HCT116 (cell line): ENCODE data around the gene ATG9A. TPM values are rescaled to one million over a fixed set of nuclear protein-coding genes. Genes with fewer than 3 reads are reported as not detected.

Experiments used
- ATAC-seq: fragments of 200-7000 bp; cut with Tn5 transposase; 2 replicates; pipeline ENCODE4 v1.9.1; 2020; ENCODE audit warnings: mild to moderate bottlenecking, moderate library complexity
- BruUV-seq: library from RNA; stranded (reverse); fragments of 400-500 nt; replicated peaks from 2 replicates; lab custom pipeline; 2021; lab: Mats Ljungman, UMichigan
- CTCF ChIA-PET: fragments of 300-600 bp; sonication (Branson Sonifier 250); formaldehyde crosslinking; loops from one replicate; lab custom pipeline; 2021; ENCODE audit warnings: antibody characterized with exemption; lab: Charles Lee
- POLR2A ChIA-PET: fragments of 300-600, 350-600 bp; sonication (Branson Sonifier 250); formaldehyde crosslinking; loops from one replicate; lab custom pipeline; 2021; ENCODE audit warnings: antibody characterized with exemption; lab: Charles Lee
- RAD21 ChIA-PET, 2 experiments: fragments of 300-600 bp; sonication (Branson Sonifier 250); formaldehyde crosslinking; loops; one replicate each; lab custom pipeline; 2023; ENCODE audit warnings: low total read pairs in 2 of 2; ENCODE audit not compliant: uncharacterized antibody in 2 of 2, unreplicated experiment in 2 of 2, low non-redundant PET in 1 of 2; lab: Charles Lee
- DNase-seq: peaks from one replicate; pipeline ENCODE4 v3.0.0-alpha.2; 2010; ENCODE audit warnings: low read depth, low spot score
- H2AFZ ChIP-seq: fragments of 200-600 bp; shearing (Covaris generic), sonication (generic); 2 replicates; pipeline ENCODE4 v1.6.1; 2017; ENCODE audit warnings: low read depth, mixed run types, mixed read lengths, antibody characterized with exemption, low read length; ENCODE audit not compliant: poor library complexity, severe bottlenecking
- H3K27ac ChIP-seq: 2 replicates; pipeline ENCODE4 v1.5.1; 2012; ENCODE audit warnings: low read depth, low read length
- H3K27me3 ChIP-seq: fragments of 200-600 bp; sonication (generic); 2 replicates; pipeline ENCODE4 v1.6.1; 2016; ENCODE audit warnings: mixed run types, low read length, mixed read lengths; ENCODE audit not compliant: insufficient read depth
- H3K36me3 ChIP-seq, 2 experiments: fragments of 200-500 bp in 1 of 2; fragments of 200-600 bp in 1 of 2; sonication (Bioruptor generic) in 1 of 2; sonication (generic) in 1 of 2; 2 replicates each; pipeline versions ENCODE4 v1.5.1 to v1.6.1; 2014 to 2016; ENCODE audit warnings: low read length in 2 of 2, inconsistent platforms in 1 of 2, mixed read lengths in 1 of 2, mixed run types in 1 of 2; ENCODE audit not compliant: insufficient read depth in 2 of 2, control insufficient read depth in 1 of 2
- H3K4me1 ChIP-seq, 2 experiments: fragments of 200-600 bp in 1 of 2; sonication (generic) in 1 of 2; 2 replicates each; pipeline versions ENCODE4 v1.5.1 to v1.6.1; 2012 to 2017; ENCODE audit warnings: low read length in 2 of 2, inconsistent platforms in 1 of 2, mild to moderate bottlenecking in 1 of 2, mixed read lengths in 1 of 2, mixed run types in 1 of 2, moderate library complexity in 1 of 2; ENCODE audit not compliant: insufficient read depth in 2 of 2, control insufficient read depth in 1 of 2
- H3K4me2 ChIP-seq: fragments of 200-600 bp; sonication (generic); 2 replicates; pipeline ENCODE4 v1.6.1; 2017; ENCODE audit warnings: mixed run types, low read length, mixed read lengths
- H3K4me3 ChIP-seq, 2 experiments: fragments of 200-600 bp in 1 of 2; sonication (generic) in 1 of 2; replicated peaks in 1 of 2; 2 replicates each; pipeline ENCODE4 v1.5.1; 2011 to 2016; ENCODE audit warnings: low read length in 2 of 2, control low read depth in 1 of 2, low read depth in 1 of 2, mild to moderate bottlenecking in 1 of 2, mixed read lengths in 1 of 2, mixed run types in 1 of 2
- H3K79me2 ChIP-seq: fragments of 200-600 bp; sonication (generic); 2 replicates; pipeline ENCODE4 v1.6.1; 2017; ENCODE audit warnings: mild to moderate bottlenecking, mixed run types, low read length, moderate library complexity, mixed read lengths; ENCODE audit not compliant: insufficient read depth
- H3K9ac ChIP-seq: fragments of 200-600 bp; sonication (generic); 2 replicates; pipeline ENCODE4 v1.6.1; 2016; ENCODE audit warnings: low read length, mixed read lengths
- H3K9me2 ChIP-seq: fragments of 200-600 bp; sonication (generic), shearing (Covaris generic); 2 replicates; pipeline ENCODE4 v1.6.1; 2017; ENCODE audit warnings: mixed run types, mild to moderate bottlenecking, moderate library complexity; ENCODE audit not compliant: insufficient read depth
- H3K9me3 ChIP-seq, 2 experiments: fragments of 200-500 bp in 1 of 2; fragments of 200-600 bp in 1 of 2; sonication (Bioruptor generic) in 1 of 2; sonication (generic) in 1 of 2; 2 replicates each; pipeline ENCODE4 v1.6.1; 2014 to 2017; ENCODE audit warnings: low read length in 2 of 2, mixed read lengths in 2 of 2, inconsistent platforms in 1 of 2, low read depth in 1 of 2, mild to moderate bottlenecking in 1 of 2, mixed run types in 1 of 2, moderate library complexity in 1 of 2; ENCODE audit not compliant: control insufficient read depth in 1 of 2, insufficient read depth in 1 of 2
- H4K20me1 ChIP-seq: fragments of 200-600 bp; sonication (generic), shearing (Covaris generic); 2 replicates; pipeline ENCODE4 v1.6.1; 2017; ENCODE audit warnings: mixed run types, mild to moderate bottlenecking, moderate library complexity; ENCODE audit not compliant: insufficient read depth
- CBX3 ChIP-seq: IDR thresholded peaks from 2 replicates; pipeline ENCODE4 v1.6.1; 2012; ENCODE audit warnings: low read depth
- EGR1 ChIP-seq: IDR thresholded peaks from 2 replicates; pipeline ENCODE4 v1.6.1; 2012; ENCODE audit warnings: low read depth
- ELF1 ChIP-seq: IDR thresholded peaks from 2 replicates; pipeline ENCODE4 v1.6.1; 2012; ENCODE audit warnings: low read depth, borderline replicate concordance
- EZH2 ChIP-seq: fragments of 200-600 bp; sonication (generic); IDR thresholded peaks from 2 replicates; pipeline ENCODE4 v1.6.1; 2017; ENCODE audit warnings: antibody characterized with exemption, mixed run types
- EZH2phosphoT487 ChIP-seq: fragments of 200-600 bp; IDR thresholded peaks from 2 replicates; pipeline ENCODE4 v1.6.1; 2018; ENCODE audit warnings: antibody characterized with exemption, borderline replicate concordance
- FOSL1 ChIP-seq: IDR thresholded peaks from 2 replicates; pipeline ENCODE4 v1.6.1; 2012; ENCODE audit warnings: low read depth
- JUND ChIP-seq: IDR thresholded peaks from 2 replicates; pipeline ENCODE4 v1.6.1; 2012
- POLR2A ChIP-seq: IDR thresholded peaks from 2 replicates; pipeline ENCODE4 v1.7.0; 2011; ENCODE audit warnings: borderline replicate concordance; ENCODE audit not compliant: insufficient read depth, insufficient read length; ENCODE audit errors: extremely low read depth
- RAD21 ChIP-seq: IDR thresholded peaks from 2 replicates; pipeline ENCODE4 v1.6.1; 2012; ENCODE audit warnings: low read depth, mild to moderate bottlenecking
- SIN3A ChIP-seq: IDR thresholded peaks from 2 replicates; pipeline ENCODE4 v1.6.1; 2012; ENCODE audit warnings: low read depth
- SRF ChIP-seq: IDR thresholded peaks from 2 replicates; pipeline ENCODE4 v1.6.1; 2012; ENCODE audit warnings: low read depth
- TCF7L2 ChIP-seq: IDR thresholded peaks from 2 replicates; pipeline ENCODE4 v1.7.0; 2011; ENCODE audit warnings: borderline replicate concordance, inconsistent platforms; ENCODE audit not compliant: insufficient read depth, insufficient read length; ENCODE audit errors: extremely low read depth
- intact Hi-C: fragments of 100-400 bp; cut with micrococcal nuclease; formaldehyde crosslinking; loops from 2 replicates; pipeline ENCODE4 v1.10.0; 2022
- total RNA-seq: library from RNA; stranded (reverse); gene quantifications from one replicate; pipeline ENCODE4 v1.2.1, GENCODE V29; 2021; ENCODE audit not compliant: unreplicated experiment
- TF ChIP-seq, protein P1 (sequence below): IDR thresholded peaks from 2 replicates; pipeline ENCODE4 v1.6.1; 2012
- TF ChIP-seq, protein P2 (sequence below): IDR thresholded peaks from 2 replicates; pipeline ENCODE4 v1.6.1; 2012
- TF ChIP-seq, protein P3 (sequence below): IDR thresholded peaks from 2 replicates; pipeline ENCODE4 v1.6.1; 2011; ENCODE audit warnings: mild to moderate bottlenecking, low read length, moderate library complexity; ENCODE audit not compliant: insufficient replicate concordance; ENCODE audit errors: extremely low read depth

The ATG9A gene
- total RNA-seq, 1 experiment from 2014 or later = 51.8 TPM

DNA sequence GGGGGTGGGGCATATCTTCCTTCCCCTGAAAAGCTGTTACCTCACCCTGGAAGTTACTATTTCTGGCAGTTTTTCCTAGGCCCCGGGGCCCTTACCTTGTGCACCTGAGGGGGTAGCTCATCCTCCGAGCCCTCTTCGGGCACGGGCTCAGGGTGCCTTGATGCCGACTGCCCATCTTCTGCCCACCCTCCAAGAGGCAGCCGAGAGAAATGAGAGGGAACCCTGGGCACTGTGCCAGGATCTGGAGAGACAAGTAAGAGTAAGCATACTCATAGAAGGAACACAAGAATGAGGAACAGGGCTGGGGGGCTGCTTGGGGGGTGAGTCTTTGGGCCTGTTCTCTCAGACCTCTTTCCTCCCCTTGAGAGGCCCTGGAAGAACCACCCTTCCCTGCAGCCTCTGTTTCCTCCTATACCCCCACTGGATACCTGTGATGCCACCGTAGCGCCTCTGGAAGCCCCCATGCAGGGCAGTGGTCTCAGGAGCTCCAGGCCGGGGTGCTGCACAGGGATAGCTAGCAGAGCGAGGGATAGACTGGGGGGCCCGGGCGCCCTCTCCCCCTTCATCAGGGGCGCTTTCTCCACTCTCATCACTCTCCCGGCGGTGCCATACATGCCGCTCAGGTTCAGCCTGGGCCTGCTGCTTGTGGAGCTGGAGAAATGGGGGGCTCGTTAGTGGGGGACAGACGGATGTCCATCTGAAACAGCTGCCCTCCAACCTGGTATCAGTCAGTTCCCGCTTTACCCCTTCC, 8.6 kb downstream of the ATG9A start:
- ChIA-PET RAD21 (no interaction called here), POLR2A (no interaction called here), CTCF (no interaction called here)
- ATAC-seq (no peak), DNase-seq (no peak)
- BruUV-seq = no TSS peak
- H3K27ac ChIP-seq = no peak overlapping the region
- intact Hi-C loops = no loop called here
- H3K9ac ChIP-seq = no peak overlapping the region
- no peak overlapping the region for H2AFZ ChIP-seq
- H3K36me3 ChIP-seq = peaks cover 22 to 26% of the 10 kb centered on the region in 2 experiments; a peak in 3 of 4 replicates
- no peaks in the 10 kb centered on the region for H3K9me2 ChIP-seq
- no peaks in the 10 kb centered on the region for H3K79me2 ChIP-seq
- TF ChIP-seq EGR1 (no peak), EZH2phosphoT487 (no peak), JUND (no peak), CBX3 (no peak), TCF7L2 (no peak), FOSL1 (no peak), SIN3A (no peak), POLR2A (no peak), RAD21 (no peak), EZH2 (no peak), SRF (no peak), ELF1 (no peak)
- TF ChIP-seq, protein P1, sequence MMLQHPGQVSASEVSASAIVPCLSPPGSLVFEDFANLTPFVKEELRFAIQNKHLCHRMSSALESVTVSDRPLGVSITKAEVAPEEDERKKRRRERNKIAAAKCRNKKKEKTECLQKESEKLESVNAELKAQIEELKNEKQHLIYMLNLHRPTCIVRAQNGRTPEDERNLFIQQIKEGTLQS = no peak
- TF ChIP-seq, protein P2, sequence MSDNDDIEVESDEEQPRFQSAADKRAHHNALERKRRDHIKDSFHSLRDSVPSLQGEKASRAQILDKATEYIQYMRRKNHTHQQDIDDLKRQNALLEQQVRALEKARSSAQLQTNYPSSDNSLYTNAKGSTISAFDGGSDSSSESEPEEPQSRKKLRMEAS = no peak
- TF ChIP-seq, protein P3, sequence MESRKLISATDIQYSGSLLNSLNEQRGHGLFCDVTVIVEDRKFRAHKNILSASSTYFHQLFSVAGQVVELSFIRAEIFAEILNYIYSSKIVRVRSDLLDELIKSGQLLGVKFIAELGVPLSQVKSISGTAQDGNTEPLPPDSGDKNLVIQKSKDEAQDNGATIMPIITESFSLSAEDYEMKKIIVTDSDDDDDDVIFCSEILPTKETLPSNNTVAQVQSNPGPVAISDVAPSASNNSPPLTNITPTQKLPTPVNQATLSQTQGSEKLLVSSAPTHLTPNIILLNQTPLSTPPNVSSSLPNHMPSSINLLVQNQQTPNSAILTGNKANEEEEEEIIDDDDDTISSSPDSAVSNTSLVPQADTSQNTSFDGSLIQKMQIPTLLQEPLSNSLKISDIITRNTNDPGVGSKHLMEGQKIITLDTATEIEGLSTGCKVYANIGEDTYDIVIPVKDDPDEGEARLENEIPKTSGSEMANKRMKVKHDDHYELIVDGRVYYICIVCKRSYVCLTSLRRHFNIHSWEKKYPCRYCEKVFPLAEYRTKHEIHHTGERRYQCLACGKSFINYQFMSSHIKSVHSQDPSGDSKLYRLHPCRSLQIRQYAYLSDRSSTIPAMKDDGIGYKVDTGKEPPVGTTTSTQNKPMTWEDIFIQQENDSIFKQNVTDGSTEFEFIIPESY = no peak
- H3K4me1 ChIP-seq = peaks cover 9 to 37% of the 10 kb centered on the region in 2 experiments; a peak in 3 of 4 replicates
- H4K20me1 ChIP-seq = no peaks in the 10 kb centered on the region
- H3K4me2 ChIP-seq = no peak overlapping the region
- no peaks in the 10 kb centered on the region for H3K9me3 ChIP-seq
- no peak overlapping the region for H3K4me3 ChIP-seq
- H3K27me3 ChIP-seq = no peaks in the 10 kb centered on the region
